Hematopoietic multipotent progenitor cell treated with erythropoietin and hydrocortisone succinate and interleukin-3 and kit ligand, for 17 days (in vitro differentiated cells): ENCODE results near the gene GOLGA6B.
"Not testable (repeated sequence)": the region's sequence is repeated elsewhere in the genome, so short reads cannot be mapped to it uniquely, and the experiment has no call there.

Experiments used
- DNase-seq: peaks from one replicate; pipeline ENCODE4 v3.0.0-alpha.2; 2015; ENCODE audit warnings: low spot score

GOLGA6B gene, protein sequence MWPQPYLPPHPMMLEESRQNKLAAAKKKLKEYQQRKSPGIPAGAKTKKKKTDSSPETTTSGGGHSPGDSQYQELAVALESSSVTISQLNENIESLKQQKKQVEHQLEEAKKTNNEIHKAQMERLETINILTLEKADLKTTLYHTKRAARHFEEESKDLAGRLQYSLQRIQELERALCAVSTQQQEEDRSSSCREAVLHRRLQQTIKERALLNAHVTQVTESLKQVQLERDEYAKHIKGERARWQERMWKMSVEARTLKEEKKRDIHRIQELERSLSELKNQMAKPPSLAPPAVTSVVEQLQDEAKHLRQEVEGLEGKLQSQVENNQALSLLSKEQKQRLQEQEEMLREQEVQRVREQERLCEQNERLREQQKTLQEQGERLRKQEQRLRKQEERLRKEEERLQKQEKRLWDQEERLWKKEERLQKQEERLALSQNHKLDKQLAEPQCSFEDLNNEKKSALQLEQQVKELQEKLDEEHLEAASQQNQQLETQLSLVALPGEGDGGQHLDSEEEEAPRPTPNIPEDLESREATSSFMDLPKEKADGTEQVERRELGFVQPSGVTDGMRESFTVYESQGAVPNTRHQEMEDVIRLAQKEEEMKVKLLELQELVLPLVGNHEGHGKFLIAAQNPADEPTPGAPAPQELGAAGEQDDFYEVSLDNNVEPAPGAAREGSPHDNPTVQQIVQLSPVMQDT

DNA sequence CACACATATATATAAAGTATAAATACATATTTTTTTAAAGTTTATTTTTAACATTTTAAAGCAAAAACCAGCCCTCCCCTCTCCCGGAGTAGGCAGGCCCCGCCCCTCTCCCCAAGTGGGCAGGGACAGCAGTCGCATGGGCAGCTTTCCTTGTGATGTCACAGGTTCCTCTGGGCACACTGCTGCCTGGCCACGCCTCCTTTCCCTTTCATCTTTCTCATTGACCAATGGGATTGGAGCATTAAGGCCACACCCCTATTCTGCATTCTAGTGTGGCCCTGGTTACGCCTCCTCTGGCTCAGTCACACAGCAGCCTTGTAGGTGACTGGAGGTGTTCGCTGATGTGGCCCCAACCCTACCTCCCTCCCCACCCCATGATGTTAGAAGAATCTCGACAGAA lies at the start of gene GOLGA6B:
TSS of gene GOLGA6B (plus strand) at position 301 of the 400 bp plus-strand sequence. CDS start at position 342, 41 bp downstream.
- DNase-seq = not testable (repeated sequence)

DNA sequence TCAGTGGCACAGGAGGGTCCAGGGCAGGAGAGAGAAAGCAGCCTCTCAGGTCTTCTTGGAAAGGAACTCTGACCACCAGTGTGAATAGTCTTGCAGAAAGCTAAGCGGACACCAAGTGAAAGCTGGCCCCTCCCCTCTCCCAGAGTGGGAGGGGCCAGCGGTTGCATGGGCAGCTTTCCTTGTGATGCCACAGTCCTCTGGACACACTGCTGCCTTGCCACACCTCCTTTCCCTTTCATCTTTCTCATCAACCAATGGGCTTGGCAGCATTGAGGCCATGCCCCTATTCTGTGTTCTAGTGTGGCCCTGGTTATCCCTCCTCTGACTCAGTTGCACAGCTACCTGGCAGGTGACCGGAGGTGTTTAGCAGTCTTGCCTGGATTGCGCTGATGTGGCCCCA lies 49.7 kb upstream of the GOLGA6B start:
- DNase-seq = no peak

DNA sequence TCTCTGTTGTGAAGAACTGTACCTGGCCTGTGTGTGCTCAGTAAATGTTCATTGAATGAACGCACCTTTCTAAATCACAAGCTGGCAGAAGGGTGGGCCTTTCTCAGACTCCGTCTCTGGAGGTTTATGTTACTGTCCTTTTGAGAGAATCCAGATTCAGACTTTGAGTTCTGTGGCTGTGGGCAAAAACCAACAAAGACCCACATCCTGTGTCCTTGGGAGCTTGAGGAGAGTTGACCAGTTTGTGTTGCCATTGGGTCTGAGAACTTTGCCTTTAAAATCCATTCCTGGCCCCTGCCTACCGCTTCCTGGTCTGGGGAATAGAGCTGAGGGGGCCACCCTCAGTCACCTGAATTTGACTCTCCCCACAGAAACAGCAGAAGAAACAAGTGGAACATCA lies 46.4 kb upstream of the GOLGA6B start:
- DNase-seq = not testable (repeated sequence)

DNA sequence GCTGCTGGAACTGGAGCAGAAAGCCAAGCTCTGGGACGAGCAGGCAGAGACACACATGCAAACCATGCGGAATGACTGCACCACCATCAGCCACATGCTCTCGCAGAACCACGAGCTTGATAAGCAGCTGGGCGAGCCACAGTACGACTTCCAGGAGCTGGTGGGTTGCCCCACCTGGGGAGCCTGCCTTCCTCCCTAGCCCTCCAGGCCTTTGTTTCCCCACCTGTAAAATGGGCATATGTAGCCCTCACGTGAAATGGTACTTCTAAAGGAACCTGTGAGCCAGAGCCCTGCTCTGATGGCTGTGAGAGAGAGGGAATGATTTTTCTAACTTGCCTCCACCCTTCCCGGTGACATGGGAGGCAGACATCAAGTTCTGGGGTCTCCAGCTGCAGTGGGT lies 44.6 kb upstream of the GOLGA6B start:
- DNase-seq = no peak

DNA sequence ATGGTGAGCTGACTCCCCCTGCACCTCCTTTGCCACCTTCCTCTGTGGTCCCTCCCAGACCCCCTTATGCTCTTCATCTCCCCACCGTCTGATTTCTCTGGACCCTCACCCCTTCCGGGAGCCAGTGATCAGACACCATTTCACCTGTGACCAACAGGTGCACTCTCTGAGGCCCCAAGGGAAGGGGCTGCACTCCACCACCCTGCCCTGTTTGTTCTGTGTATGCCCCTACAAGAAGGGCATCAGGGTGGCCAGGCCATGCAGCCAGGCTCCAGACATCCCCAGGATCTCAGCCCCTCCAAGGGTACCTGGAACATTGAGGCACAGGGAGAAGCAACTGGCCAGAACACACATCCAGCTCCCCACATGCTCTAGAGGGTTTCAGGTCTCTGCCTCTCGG lies 42.2 kb upstream of the GOLGA6B start:
- DNase-seq = not testable (repeated sequence)

DNA sequence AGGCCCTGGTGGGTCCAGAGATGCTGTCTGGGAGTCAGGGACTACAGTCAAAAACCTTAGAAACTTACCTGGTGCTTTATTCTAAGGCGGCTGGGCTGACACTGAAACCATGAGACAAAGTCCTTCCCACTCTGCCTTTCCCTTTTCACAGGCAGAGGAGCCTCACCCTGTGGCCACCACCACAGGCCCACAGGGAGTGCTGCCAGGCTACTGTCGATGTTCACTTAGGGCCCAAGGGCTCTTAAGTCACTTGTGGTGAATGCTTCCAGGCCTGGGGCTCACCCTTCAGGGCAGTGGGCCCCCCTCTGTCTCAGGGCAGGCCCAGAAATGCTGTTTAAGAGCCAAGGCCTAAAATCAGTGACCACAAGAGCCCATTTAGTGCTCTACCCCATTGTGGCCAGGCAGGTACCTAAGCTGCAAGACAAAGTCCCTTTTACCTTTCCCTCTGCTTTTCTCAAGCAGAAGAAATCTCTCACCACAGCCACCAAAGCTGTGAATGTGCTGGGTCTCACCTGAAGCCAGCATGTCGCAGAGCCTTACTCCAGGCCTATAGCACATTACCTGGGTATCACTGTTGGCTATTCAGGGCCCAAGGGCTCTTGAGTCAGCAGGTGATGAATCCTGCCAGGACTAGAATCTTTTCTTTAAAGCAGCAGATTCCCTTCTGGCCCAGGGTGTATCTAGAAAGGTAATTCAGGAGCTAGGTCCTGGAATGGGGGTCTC lies 39.5 kb upstream of the GOLGA6B start:
- no peak for DNase-seq

DNA sequence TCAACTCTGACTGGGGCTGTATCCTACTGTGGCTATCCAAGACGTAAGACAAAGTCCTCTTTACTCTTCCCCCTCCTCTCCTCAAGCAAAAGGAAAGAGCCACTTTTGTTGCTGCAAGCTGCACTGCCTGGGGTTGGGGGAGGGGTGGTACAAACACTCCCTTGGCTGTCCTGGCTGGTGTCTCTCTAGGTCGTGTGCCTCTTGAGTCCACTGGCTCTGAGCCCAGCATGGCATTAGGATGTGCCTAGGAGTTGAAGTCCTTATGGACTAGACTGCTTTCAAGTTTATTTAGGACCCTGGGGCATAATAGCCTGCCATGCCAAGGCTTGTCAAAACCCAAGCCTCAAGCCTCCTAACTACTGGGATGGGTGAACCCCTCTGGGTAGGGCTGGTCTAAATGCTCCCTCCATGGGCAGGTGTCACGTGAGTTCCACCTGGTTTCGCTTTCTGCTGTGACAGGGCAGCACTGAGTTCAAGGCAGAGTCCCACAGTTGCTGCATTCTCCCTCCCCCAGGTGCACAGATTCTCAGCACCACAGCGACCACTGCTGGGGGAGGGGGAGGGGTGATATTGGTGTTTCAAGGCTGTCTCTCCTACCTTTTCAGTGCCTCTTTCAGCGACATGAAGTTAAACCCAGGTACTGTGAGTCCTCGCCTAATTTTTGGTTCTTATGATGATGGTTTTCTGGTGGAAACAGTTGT lies 38.8 kb upstream of the GOLGA6B start:
- not testable (repeated sequence) for DNase-seq

DNA sequence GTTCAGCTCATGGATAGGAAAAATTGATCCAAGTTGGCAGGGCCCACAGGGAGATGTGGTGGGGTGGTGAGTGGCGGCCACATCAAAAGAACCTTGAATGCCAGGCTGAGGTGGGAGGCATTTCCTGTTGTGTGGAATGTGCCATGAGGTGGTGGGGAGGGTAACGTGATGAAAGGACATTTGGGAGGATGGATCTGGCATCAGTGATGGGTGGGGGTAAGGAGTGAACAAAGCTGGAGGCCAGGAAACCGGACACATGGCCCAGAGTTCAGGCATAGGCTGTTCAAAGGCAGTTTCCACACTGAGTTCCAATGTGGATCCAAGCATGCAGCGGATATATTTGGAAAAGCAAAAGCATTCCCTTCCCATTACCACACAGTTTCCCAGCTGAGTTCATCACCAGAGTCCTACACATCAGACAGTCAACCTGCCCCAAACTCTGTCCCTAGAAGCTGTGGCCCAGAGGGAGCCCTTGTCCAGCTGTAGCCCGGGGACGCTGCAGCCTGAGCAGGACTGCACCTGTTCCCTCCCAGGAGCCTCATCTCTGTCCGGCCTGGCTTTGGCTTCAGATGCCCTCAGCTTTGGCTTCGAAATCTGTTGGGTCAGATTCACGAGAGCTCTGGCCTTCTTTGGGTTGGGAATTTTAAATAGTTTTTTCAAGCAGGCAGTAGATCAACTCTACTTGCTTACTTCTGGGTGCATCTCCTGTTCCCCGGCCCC lies 37.8 kb upstream of the GOLGA6B start:
- DNase-seq = no peak

DNA sequence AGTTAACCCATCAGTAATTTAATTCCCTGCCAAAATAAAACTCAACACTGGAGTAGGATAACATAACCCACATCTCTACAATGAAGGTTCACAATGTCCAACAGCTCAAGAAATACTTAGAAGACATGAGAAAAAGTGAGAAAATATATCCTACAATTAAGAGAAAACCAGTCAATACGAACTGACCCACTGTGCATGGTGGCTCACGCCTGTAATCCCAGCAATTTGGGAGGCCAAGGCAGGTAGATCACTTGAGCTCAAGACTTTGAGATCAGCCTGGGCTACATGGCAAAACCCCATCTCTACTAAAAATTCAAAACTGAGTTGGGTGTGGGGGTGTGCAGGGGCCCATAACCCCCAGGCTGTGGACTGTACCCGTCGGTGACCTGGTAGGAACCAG lies 30.6 kb upstream of the GOLGA6B start:
- not testable (repeated sequence) for DNase-seq

DNA sequence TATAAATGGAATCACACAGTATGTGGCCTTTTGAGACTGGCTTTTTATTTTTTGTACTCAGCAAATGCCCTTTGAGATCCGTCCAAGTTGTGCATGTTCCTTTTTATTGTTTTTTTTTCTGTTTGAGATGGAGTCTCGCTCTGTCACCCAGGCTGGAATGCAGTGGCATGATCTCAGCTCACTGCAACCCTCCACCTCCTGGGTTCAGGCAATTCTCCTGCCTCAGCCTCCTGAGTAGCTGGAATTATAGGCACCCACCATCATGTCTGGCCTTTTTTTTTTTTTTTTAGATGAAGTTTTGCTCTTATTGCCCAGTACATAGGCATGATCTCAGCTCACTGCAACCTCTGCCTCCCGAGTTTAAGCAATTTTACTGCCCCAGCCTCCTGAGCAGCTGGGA lies 28.3 kb upstream of the GOLGA6B start:
- not testable (repeated sequence) for DNase-seq

DNA sequence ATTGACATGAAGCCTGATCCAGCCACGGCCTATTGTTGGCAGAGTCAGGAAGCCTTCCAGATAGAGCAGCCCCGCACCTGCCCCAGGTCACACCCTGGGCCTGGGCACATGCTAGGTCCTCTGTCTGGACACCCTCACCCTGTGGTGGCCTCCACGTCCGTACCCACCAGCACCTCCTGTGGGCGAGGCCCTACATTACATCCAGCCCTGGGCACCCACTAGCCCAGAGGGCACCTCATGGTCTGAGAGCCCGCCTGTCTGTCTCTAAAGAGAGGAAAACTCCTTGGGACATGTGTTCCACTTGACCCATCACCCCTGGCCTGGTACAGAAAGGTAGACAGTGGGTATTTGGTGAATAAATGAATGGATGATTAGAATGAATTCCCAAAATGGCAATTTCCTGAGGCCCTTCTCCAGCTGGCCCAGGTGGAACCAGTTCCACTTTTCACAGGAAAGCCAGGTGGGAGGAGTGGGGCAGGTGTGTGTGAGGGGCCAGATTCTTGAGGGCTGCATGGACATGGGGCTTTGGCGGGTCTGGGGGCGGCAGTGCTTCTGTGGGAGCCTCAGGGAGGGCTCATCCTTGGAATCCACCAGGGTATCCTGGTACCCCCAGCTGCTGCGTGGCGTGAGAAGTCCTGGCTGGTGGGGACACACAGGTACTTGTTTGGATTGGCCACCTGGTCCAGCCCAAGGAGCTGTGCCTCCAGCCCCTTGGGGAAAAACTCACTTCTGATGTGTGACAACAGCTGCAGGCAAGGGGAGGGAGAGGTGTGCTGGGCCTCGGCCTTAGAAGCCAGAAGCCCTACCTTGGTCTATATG lies 26.0 kb upstream of the GOLGA6B start:
- not testable (repeated sequence) for DNase-seq

DNA sequence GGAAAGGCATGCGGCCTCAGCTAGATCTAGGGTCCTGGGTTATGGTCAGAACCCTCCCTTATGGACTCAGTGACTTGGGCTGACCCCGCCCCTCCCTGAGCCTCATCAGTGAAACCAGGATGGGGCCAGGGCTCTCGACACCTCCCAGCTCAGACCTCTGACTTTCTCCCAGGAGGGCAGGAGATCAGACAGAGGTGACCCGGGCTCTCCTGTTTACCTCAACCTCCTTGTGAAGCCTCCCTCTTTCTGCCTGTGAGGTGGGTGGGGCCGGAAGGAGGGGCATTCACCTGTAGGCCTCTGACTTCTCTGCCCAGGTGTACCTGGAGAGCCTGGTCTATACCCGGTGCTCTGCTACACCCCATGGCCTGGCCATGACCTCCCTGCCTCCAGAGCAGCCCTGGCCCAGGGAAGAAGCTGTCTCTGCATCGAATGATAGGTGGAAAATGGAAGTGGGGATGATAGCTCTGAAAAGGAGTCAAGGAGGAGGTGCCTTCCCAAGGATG lies 25.4 kb upstream of the GOLGA6B start:
- DNase-seq = not testable (repeated sequence)

DNA sequence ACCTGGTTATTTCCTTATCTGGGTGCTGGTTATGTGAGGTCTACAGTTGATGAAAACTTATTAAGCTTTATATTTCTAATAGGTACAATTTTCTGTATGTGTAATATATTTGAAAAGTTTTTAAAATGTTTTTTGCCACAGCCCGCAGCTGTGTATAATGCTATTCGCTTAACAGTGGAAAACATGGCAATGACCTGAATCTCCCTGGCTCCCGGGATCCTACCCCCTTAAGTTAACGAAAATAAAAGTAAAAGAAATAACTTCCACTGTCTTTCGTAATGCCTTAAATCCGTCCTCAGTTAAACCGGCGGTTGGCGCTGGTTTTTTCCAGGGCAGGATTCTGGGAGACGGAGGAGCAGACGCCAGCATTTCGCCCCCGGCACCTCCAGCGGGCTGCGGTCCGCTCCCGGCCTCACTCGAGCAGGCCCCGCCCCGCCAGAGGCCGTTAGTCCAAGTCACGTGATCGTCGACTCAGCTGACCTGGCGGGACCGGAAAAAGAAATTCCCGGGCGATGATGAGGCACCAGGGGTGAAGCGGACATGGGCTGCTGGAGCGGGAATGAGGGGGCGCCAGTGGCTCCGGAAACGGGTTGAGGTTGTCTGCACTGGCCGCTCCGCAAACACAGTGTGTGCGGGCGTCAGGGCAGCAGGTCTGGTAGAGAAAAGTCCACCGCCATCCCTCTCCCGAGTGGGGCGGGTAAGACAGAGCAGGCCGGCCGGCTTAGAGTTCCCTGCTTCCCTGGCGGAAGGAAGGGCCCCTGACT lies 17.8 kb upstream of the GOLGA6B start:
- peak; percentile 70 for DNase-seq

DNA sequence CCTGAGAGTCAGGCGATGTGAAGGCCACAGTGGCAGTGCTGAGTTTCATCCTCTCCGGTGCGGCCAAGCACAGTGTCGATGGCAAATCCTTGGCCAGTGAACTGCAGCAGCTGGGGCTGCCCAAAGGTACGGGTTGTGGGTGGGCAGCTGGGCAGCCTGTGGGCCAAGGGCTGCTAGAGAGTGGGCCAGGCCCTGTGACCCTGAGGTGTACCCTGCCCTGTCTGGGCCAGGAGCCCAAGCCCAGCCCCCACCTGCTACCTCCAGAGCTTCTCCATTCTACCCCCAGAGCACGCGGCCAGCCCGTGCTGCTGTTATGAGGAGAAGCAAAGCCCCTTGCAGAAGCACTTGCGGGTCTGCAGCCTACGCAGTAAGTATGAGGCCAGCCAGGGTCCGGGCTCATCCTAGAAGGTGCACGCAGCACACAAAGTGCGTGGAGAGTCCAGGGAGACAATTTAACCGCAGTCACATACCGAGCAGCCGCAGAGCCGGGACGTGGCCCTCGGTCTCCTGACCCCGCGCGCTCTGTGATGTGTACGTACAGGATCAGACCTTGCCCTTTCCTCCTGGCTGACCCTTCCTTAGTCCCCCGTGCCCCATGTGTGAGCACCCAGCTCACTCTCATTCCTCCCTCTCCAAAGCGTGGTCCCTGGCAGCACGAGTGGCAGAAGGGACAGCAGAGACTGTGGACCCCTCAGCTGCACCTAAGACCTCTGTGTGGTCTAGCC lies 14.6 kb upstream of the GOLGA6B start:
- DNase-seq = not testable (repeated sequence)

DNA sequence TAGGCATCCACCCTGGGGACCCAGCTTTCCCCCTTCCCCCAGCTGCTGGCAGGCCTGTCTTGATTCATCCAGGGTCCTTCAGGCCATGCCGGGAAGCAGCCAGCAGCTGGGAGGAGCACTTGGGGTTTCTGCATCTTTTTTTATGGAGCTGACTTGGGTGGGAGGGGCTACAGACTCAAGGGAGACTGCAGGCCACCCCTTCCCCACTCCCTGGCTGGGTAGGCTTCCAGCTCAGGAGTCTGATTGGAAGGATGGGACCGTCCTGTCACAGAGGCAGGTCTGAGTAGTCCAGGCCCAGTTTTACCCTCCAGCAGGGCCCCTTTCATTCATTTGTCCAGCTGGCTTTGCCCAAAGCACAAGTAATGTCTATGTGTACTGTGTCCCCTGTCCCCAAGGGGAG lies 12.2 kb upstream of the GOLGA6B start:
- not testable (repeated sequence) for DNase-seq

DNA sequence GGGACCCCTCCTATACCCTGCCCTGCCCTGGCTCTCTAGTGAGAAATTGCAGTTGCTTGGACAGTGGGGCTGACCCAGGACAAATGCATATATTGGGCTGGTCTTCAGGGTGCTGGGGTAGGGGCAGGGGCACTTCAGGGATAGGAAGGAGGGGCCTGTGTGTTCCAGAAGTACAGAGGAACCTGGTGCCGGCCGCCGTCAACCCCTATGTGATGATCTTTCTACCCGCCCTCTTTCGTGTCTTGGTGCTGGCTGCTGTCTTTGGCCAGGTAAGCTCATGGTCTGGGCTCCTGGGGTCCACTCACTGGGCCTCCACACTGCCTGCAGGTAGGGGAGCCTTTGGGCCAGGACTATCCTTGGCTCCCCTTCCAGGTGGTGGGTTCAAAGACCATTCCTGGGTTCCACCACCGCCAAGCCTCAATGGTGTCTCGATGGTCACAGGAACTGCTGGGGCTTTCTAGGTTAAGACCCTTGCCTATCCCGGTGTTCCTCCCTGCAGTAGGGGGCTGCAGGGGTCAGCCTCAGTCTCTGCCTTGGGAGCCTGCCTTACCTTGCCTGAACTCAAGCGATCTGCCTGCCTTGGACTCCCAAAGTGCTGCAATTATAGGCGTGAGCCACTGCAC lies 5.8 kb upstream of the GOLGA6B start:
- DNase-seq = not testable (repeated sequence)

DNA sequence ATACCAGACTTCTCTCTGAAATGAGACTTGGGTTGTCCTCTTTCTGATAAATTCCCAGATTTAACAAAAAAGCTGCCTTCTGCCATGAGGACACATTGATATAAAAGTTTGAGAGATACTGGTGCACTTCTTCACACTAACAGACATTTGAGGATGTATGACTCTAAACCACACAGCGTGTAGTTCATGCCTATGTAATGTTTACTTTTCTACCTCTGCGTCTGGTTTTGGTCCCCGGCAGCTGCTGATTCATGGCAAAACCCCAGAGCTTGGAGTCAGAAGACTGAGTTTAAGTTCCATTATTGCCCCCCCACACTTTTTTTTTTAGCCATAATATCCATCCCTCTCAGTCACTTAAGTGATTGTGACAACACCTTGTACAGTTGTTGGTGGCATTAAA lies 1.5 kb downstream of the GOLGA6B start:
- DNase-seq = not testable (repeated sequence)

DNA sequence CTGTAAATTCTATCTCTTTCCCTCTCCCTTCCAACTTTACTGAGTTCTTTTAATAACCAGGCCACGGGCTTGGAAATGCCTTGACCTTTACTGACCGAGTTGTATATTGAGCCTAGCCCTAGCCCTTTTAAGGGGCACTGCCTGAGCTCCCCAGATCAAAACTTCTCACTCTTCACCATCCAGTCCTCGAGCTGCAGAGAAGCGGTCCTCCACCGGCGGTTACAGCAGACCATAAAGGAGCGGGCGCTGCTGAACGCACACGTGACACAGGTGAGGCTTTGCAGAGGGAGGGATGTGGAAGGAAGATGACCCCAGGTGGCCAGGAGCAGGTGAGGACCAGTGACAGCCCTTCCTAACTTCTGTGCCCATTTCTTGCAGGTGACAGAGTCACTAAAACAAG lies 6.6 kb downstream of the GOLGA6B start:
- DNase-seq = not testable (repeated sequence)
